Parathyroid adenoma (tissue), 2 donors: ENCODE data around the gene SND1.

Experiments used
- H2AFZ ChIP-seq: fragments of 300-600 bp; sonication (generic); one replicate; pipeline ENCODE4 v1.7.0; 2017; ENCODE audit warnings: antibody characterized with exemption, mild to moderate bottlenecking
- H3K27ac ChIP-seq: fragments of 300-600 bp; sonication (generic); one replicate; pipeline ENCODE4 v1.7.0; 2017
- H3K27me3 ChIP-seq: fragments of 300-600 bp; sonication (generic); one replicate; pipeline ENCODE4 v1.7.0; 2017; ENCODE audit warnings: low read length; ENCODE audit not compliant: control insufficient read depth, insufficient read depth
- H3K36me3 ChIP-seq: fragments of 300-600 bp; sonication (generic); one replicate; pipeline ENCODE4 v1.7.0; 2017; ENCODE audit warnings: low read length; ENCODE audit not compliant: control insufficient read depth, insufficient read depth
- H3K4me1 ChIP-seq: fragments of 300-600 bp; sonication (generic); one replicate; pipeline ENCODE4 v1.7.0; 2017; ENCODE audit warnings: control low read depth
- H3K4me2 ChIP-seq: fragments of 300-600 bp; sonication (generic); one replicate; pipeline ENCODE4 v1.7.0; 2017; ENCODE audit warnings: low read length
- H3K4me3 ChIP-seq: fragments of 300-600 bp; sonication (generic); one replicate; pipeline ENCODE4 v1.7.0; 2017; ENCODE audit warnings: low read depth, low read length
- H3K79me2 ChIP-seq: fragments of 300-600 bp; sonication (generic); one replicate; pipeline ENCODE4 v1.7.0; 2017; ENCODE audit warnings: control low read depth
- H3K9ac ChIP-seq: fragments of 300-600 bp; sonication (generic); one replicate; pipeline ENCODE4 v1.7.0; 2017; ENCODE audit warnings: mild to moderate bottlenecking
- H3K9me3 ChIP-seq: fragments of 300-600 bp; sonication (generic); one replicate; pipeline ENCODE4 v1.7.0; 2017; ENCODE audit warnings: low read length; ENCODE audit not compliant: control insufficient read depth
- TF ChIP-seq, protein P1 (sequence below): fragments of 300-600 bp; sonication (generic); IDR thresholded peaks from one replicate; pipeline ENCODE4 v1.7.0; 2017; ENCODE audit warnings: antibody characterized with exemption, mild to moderate bottlenecking
- donor health status: primary hyperparathyroidism.

Gene SND1

DNA sequence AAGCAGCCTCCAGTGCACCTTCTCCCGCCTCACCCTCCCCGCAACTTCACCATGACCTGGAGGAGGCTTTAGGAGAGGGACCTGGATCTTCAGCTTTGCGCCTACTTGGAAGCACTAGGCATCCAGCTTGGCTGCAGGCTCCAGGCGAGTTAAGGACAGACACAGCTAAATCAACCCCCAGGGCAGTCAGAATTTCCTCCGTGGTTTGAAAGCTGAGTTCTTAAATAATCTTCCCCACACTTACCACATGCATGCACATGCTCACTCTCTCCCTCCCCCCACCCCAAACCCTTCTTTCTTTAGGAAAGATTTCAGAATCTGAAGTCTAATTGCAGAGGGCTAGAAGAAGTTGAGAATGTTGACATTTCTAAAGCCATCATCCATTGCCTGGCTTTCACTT lies 416.0 kb downstream of the SND1 start:
- H2AFZ ChIP-seq: no peak overlapping the region
- no peaks in the 10 kb centered on the region for H3K9me3 ChIP-seq
- H3K27me3 ChIP-seq: no peaks in the 10 kb centered on the region
- H3K4me2 ChIP-seq: no peak overlapping the region
- no peak overlapping the region for H3K4me3 ChIP-seq
- TF ChIP-seq, protein P1, sequence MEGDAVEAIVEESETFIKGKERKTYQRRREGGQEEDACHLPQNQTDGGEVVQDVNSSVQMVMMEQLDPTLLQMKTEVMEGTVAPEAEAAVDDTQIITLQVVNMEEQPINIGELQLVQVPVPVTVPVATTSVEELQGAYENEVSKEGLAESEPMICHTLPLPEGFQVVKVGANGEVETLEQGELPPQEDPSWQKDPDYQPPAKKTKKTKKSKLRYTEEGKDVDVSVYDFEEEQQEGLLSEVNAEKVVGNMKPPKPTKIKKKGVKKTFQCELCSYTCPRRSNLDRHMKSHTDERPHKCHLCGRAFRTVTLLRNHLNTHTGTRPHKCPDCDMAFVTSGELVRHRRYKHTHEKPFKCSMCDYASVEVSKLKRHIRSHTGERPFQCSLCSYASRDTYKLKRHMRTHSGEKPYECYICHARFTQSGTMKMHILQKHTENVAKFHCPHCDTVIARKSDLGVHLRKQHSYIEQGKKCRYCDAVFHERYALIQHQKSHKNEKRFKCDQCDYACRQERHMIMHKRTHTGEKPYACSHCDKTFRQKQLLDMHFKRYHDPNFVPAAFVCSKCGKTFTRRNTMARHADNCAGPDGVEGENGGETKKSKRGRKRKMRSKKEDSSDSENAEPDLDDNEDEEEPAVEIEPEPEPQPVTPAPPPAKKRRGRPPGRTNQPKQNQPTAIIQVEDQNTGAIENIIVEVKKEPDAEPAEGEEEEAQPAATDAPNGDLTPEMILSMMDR: no peak
- H3K79me2 ChIP-seq: no peaks in the 10 kb centered on the region
- no peaks in the 10 kb centered on the region for H3K36me3 ChIP-seq
- H3K27ac ChIP-seq: no peak overlapping the region
- H3K9ac ChIP-seq: no peak overlapping the region
- H3K4me1 ChIP-seq: no peaks in the 10 kb centered on the region

DNA sequence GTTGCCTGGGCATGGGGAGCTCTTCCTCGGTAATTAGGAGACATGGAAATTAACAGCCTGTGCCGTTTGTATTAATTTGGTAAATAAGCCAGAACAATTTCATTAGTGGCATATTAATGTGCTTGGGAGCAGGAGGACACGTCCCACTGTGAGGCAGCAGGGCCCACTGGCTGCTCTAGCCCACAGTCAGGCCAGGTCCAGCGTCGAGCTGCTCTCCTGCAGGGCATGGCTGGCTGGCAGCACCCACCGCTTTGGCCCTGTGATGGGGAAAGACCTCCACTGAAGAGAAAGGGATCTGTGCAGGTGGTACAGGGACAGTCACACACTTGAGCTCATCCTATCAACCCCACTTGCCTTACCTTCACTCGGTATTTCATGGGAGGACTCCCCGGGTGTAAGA lies 416.8 kb downstream of the SND1 start:
- Histone ChIP-seq H3K36me3 (no peaks in the 10 kb centered on the region), H3K79me2 (no peaks in the 10 kb centered on the region), H3K4me3 (no peak overlapping the region), H3K27me3 (no peaks in the 10 kb centered on the region), H3K4me1 (no peaks in the 10 kb centered on the region), H3K4me2 (no peak overlapping the region), H3K9ac (no peak overlapping the region), H3K9me3 (no peaks in the 10 kb centered on the region), H2AFZ (no peak overlapping the region), H3K27ac (no peak overlapping the region)
- TF ChIP-seq, protein P1: no peak

DNA sequence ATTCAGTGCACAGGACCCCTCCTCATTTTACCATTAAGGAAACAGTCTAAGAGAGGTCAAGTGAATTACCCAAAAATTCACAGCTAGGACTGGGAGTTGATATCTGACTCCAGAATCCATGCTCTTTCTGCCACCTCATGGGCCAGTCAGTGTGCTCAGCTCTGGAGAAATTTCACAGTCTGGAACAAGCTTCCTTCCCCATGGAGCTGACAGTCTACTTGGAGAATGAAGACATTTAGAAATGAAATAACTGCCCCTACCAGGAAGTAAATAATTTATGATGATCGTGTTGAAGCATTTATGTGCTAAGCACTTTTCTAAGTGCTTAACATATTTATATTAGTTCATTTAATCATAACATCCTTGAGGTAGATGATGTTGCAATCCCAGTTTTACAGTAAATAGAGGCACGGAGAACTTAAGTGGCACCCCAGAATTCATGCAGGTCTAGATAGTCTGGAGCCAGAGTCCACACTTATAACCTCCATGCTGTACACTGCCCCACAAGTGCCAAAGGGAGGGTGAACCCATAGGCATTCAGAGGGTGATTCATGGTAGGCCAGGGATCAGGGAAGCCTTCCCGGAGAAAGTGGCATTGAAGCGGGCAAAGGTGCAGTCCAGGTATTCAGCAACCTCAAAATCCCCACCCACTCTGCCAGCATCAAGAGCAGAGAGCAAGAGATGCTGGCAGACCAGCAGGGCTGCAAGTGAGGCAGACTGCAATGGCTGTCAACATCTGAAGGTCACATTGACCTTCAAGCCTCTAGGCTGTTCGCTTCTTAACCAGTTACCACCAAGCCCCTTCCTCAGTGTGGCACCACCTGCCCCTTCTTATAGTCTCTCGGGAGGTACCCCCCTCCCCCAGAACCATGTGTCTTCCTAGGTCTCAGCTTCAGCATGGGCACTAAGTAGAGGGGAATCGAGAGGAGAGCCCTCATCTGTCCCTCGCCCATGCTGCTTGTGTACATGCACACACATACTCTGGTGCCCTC lies 417.7 kb downstream of the SND1 start:
- Histone ChIP-seq H3K9ac (no peak overlapping the region), H3K4me2 (no peak overlapping the region), H2AFZ (no peak overlapping the region), H3K4me1 (no peaks in the 10 kb centered on the region), H3K27ac (no peak overlapping the region), H3K4me3 (no peak overlapping the region), H3K36me3 (no peaks in the 10 kb centered on the region), H3K27me3 (no peaks in the 10 kb centered on the region), H3K79me2 (no peaks in the 10 kb centered on the region), H3K9me3 (no peaks in the 10 kb centered on the region)
- TF ChIP-seq, protein P1: no peak

DNA sequence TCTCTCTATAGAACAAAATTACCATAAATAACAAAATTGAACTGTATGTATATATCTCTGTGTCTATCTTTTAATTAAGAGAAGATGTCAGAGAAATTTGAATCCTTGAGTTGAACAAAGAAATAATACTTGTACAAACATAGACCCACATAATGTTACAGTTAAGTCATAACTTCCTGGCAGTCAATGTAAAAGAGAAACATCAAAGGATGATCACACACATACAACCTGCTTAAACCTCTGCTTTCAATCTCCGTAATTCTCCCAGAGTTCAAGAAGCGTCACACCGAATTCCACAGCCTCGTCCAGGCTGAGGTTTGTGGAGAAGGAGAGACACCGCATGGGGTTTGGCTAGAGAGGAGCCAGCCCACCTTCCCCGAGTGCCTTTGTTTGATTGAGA lies 419.4 kb downstream of the SND1 start:
- Histone ChIP-seq H3K4me3 (no peak overlapping the region), H3K9ac (no peak overlapping the region), H3K27me3 (no peaks in the 10 kb centered on the region), H3K36me3 (no peaks in the 10 kb centered on the region), H3K4me2 (no peak overlapping the region), H3K79me2 (no peaks in the 10 kb centered on the region), H3K27ac (no peak overlapping the region), H3K4me1 (no peaks in the 10 kb centered on the region), H2AFZ (no peak overlapping the region), H3K9me3 (no peaks in the 10 kb centered on the region)
- TF ChIP-seq, protein P1: no peak
